Tibial nerve (tissue), 4 donors: Measurements from ENCODE around the gene SHISA6. TPM values are rescaled to one million over a fixed set of nuclear protein-coding genes. Genes with fewer than 3 reads are reported as not detected.

Experiments
- DNase-seq, 2 donors: peaks; one replicate each; pipeline ENCODE4 v3.0.0-alpha.2; 2019; ENCODE audit warnings: low spot score in 2 of 2
- H3K27ac ChIP-seq, 4 donors: fragments of 200-600 bp; sonication (generic) in 3 of 4; one replicate each; pipeline ENCODE4 v1.5.1; 2017 to 2019; ENCODE audit warnings: mild to moderate bottlenecking in 1 of 4
- H3K27me3 ChIP-seq, 2 donors: fragments of 200-600 bp; sonication (generic) in 1 of 2; one replicate each; pipeline versions ENCODE4 v1.5.1 to v1.6.0; 2017 to 2019
- H3K36me3 ChIP-seq, 3 donors: fragments of 200-600 bp; sonication (generic); one replicate each; pipeline ENCODE4 v1.5.1; 2018 to 2019
- H3K4me1 ChIP-seq, 4 donors: fragments of 200-600 bp; sonication (generic) in 3 of 4; one replicate each; pipeline ENCODE4 v1.5.1; 2017 to 2019
- H3K4me3 ChIP-seq, 4 donors: fragments of 200-600 bp; sonication (generic) in 3 of 4; one replicate each; pipeline ENCODE4 v1.5.1; 2017 to 2019; ENCODE audit warnings: mild to moderate bottlenecking in 1 of 4, moderate library complexity in 1 of 4
- H3K9me3 ChIP-seq, 4 donors: fragments of 200-600 bp; sonication (generic) in 3 of 4; one replicate each; pipeline ENCODE4 v1.5.1; 2017 to 2019
- CTCF ChIP-seq, 5 experiments: fragments of 200-600 bp in 3 of 5; fragments of 450-650 bp in 2 of 5; sonication (generic) in 3 of 5; IDR thresholded peaks; one replicate each; pipeline ENCODE4 v1.5.1; 2016 to 2019; ENCODE audit warnings: antibody characterized with exemption in 5 of 5, mild to moderate bottlenecking in 3 of 5, moderate library complexity in 2 of 5
- EP300 ChIP-seq, 2 donors: sonication (generic); formaldehyde crosslinking; IDR thresholded peaks; one replicate each; pipeline ENCODE4 v1.6.1; 2017; ENCODE audit warnings: antibody characterized with exemption in 2 of 2, mild to moderate bottlenecking in 1 of 2
- POLR2A ChIP-seq, 2 donors: fragments of 450-650 bp; IDR thresholded peaks; one replicate each; pipeline ENCODE4 v1.6.1; 2017; ENCODE audit warnings: antibody characterized with exemption in 2 of 2, mild to moderate bottlenecking in 2 of 2, moderate library complexity in 2 of 2
- WGBS, 2 donors: methylation state at CpG; one replicate each; pipeline ENCODE4 v1.1.5; 2018; 5-methylcytosine and 5-hydroxymethylcytosine counted together
- total RNA-seq, 4 donors: library from RNA; depleted of rRNA; stranded (reverse); fragments of >200 nt; gene quantifications; one replicate each; pipeline ENCODE4 v1.1.0, GENCODE V29; 2016

SHISA6 gene
- total RNA-seq, 4 donors from 2014 or later, result 10.8 to 28.0 (median 21.9) TPM

- Histone ChIP-seq H3K36me3 (no peaks in the 10 kb centered on the region), H3K4me3 (no peak overlapping the region), H3K4me1 (no peaks in the 10 kb centered on the region), H3K27me3 (no peaks in the 10 kb centered on the region), H3K9me3 (peaks cover 0 to 18% (median 0%) of the 10 kb centered on the region in 4 donors), H3K27ac (no peak overlapping the region)
- 84% methylated on average over 6 of the region's 6 CpGs for WGBS, 2 donors
- no peak for TF ChIP-seq EP300 (IDR thresholded peaks at IDR 0.05)
- no peak for TF ChIP-seq CTCF (IDR thresholded peaks at IDR 0.05)
- TF ChIP-seq POLR2A (IDR thresholded peaks at IDR 0.05), result no peak
- DNase-seq, result no peak
These were observed 189.7 kb downstream of the SHISA6 start for GRCh38 chr17:11430751-11431150.

GRCh38 chr17:11438673-11439072 lies 197.7 kb downstream of the SHISA6 start:
- 63% methylated on average over 4 of the region's 4 CpGs for WGBS, 2 donors
- no peak for TF ChIP-seq CTCF (IDR thresholded peaks at IDR 0.05)
- no peak for TF ChIP-seq EP300 (IDR thresholded peaks at IDR 0.05)
- TF ChIP-seq POLR2A (IDR thresholded peaks at IDR 0.05), result no peak
- Histone ChIP-seq H3K4me1 (no peaks in the 10 kb centered on the region), H3K27me3 (no peaks in the 10 kb centered on the region), H3K27ac (no peak overlapping the region), H3K36me3 (no peaks in the 10 kb centered on the region), H3K9me3 (no peaks in the 10 kb centered on the region), H3K4me3 (no peak overlapping the region)
- DNase-seq, result no peak

- no peak overlapping the region for H3K27ac ChIP-seq
- H3K4me3 ChIP-seq, result no peak overlapping the region
- no peak for DNase-seq
- H3K36me3 ChIP-seq, result no peaks in the 10 kb centered on the region
- TF ChIP-seq CTCF (IDR thresholded peaks at IDR 0.05), result no peak
- no peak for TF ChIP-seq EP300 (IDR thresholded peaks at IDR 0.05)
- TF ChIP-seq POLR2A (IDR thresholded peaks at IDR 0.05), result no peak
- H3K4me1 ChIP-seq, result no peaks in the 10 kb centered on the region
- no peaks in the 10 kb centered on the region for H3K9me3 ChIP-seq
- H3K27me3 ChIP-seq, result no peaks in the 10 kb centered on the region
- WGBS, 2 donors, result 83 to 85% methylated on average over 1 of the region's 1 CpG
These were observed 200.0 kb downstream of the SHISA6 start for GRCh38 chr17:11441004-11441403.

GRCh38 chr17:11446316-11446715 lies 205.3 kb downstream of the SHISA6 start:
- TF ChIP-seq EP300 (IDR thresholded peaks at IDR 0.05) (no peak), CTCF (IDR thresholded peaks at IDR 0.05) (no peak), POLR2A (IDR thresholded peaks at IDR 0.05) (no peak)
- no peaks in the 10 kb centered on the region for H3K9me3 ChIP-seq
- no peaks in the 10 kb centered on the region for H3K27me3 ChIP-seq
- H3K27ac ChIP-seq, result no peak overlapping the region
- H3K4me1 ChIP-seq, result no peaks in the 10 kb centered on the region
- no peak for DNase-seq
- no peaks in the 10 kb centered on the region for H3K36me3 ChIP-seq
- 77 to 81% methylated on average over 4 of the region's 4 CpGs for WGBS, 2 donors
- no peak overlapping the region for H3K4me3 ChIP-seq

GRCh38 chr17:11454096-11454495 lies 213.1 kb downstream of the SHISA6 start:
- H3K27ac ChIP-seq, result no peak overlapping the region
- H3K27me3 ChIP-seq, result no peaks in the 10 kb centered on the region
- 90 to 93% methylated on average over 7 of the region's 7 CpGs for WGBS, 2 donors
- H3K9me3 ChIP-seq, result no peaks in the 10 kb centered on the region
- H3K36me3 ChIP-seq, result no peaks in the 10 kb centered on the region
- DNase-seq, result no peak
- no peak overlapping the region for H3K4me3 ChIP-seq
- TF ChIP-seq CTCF (IDR thresholded peaks at IDR 0.05) (no peak), POLR2A (IDR thresholded peaks at IDR 0.05) (no peak), EP300 (IDR thresholded peaks at IDR 0.05) (no peak)
- no peaks in the 10 kb centered on the region for H3K4me1 ChIP-seq
